A549 (cell line): ENCODE measurements around the gene REC114. TPM values are rescaled to one million over a fixed set of nuclear protein-coding genes. Genes with fewer than 3 reads are reported as not detected.
A peak's percentile ranks its signal among the peaks of the same experiment; 100 is the strongest.
"Not testable (repeated sequence)": the region's sequence is repeated elsewhere in the genome, so short reads cannot be mapped to it uniquely, and the experiment has no call there.

ENCODE experiments used
- ATAC-seq, 2 experiments: fragments of 200-7000 bp in 1 of 2; fragments of >200 bp in 1 of 2; cut with Nextera tagmentation in 1 of 2; cut with Tn5 transposase in 1 of 2; 3 replicates each; pipeline versions ENCODE4 v1.8.0 to v1.9.1; 2018 to 2020; ENCODE audit warnings: mild to moderate bottlenecking in 1 of 2, moderate library complexity in 1 of 2
- CTCF ChIA-PET: fragments of 300-600 bp; sonication (Branson Sonifier 250); formaldehyde crosslinking; extraction: SDS; loops from one replicate; lab custom pipeline; 2021; ENCODE audit warnings: antibody characterized with exemption, inconsistent platforms; lab: Yijun Ruan, JAX
- POLR2A ChIA-PET: fragments of 350-600 bp; formaldehyde crosslinking; extraction: SDS; loops from one replicate; lab custom pipeline; 2021; ENCODE audit warnings: antibody characterized with exemption, inconsistent platforms; lab: Yijun Ruan, JAX
- DNase-seq, 2 experiments: peaks; one replicate each; pipeline versions ENCODE4 v3.0.0 to v3.0.0-alpha.2; 2011 to 2016; ENCODE audit warnings: low read depth in 1 of 2, low spot score in 1 of 2
- FAIRE-seq: peaks from 2 replicates; lab custom pipeline; 2011; peaks lifted over from hg19 to GRCh38; lab: Jason Lieb, UNC
- H3K27ac ChIP-seq, 2 experiments: fragments of >200 bp; sonication (Bioruptor Twin); formaldehyde crosslinking; 3 replicates each; pipeline ENCODE4 v1.5.1; 2016 to 2017
- H3K4me1 ChIP-seq: fragments of >200 bp; sonication (Bioruptor Twin); formaldehyde crosslinking; 3 replicates; pipeline ENCODE4 v1.6.1; 2016
- H3K4me2 ChIP-seq: fragments of >200 bp; sonication (Bioruptor Twin); formaldehyde crosslinking; 3 replicates; pipeline ENCODE4 v1.6.1; 2016
- H3K4me3 ChIP-seq: fragments of >200 bp; sonication (Bioruptor Twin); formaldehyde crosslinking; 3 replicates; pipeline ENCODE4 v1.5.1; 2016
- H3K9me3 ChIP-seq: fragments of >200 bp; sonication (Bioruptor Twin); formaldehyde crosslinking; 3 replicates; pipeline ENCODE4 v1.6.1; 2016
- BHLHE40 ChIP-seq: IDR thresholded peaks from 2 replicates; pipeline ENCODE4 v1.6.1; 2012; ENCODE audit warnings: low read depth, low read length, inconsistent platforms
- CHD4 ChIP-seq: fragments of 200-600 bp; sonication (generic); IDR thresholded peaks from 2 replicates; pipeline ENCODE4 v1.6.1; 2016; ENCODE audit warnings: antibody characterized with exemption, mild to moderate bottlenecking, borderline replicate concordance
- EP300 ChIP-seq, 2 experiments: fragments of >200 bp; sonication (Bioruptor Twin); formaldehyde crosslinking; IDR thresholded peaks; 2 replicates in 1 of 2; 3 replicates in 1 of 2; pipeline ENCODE4 v1.6.1; 2016 to 2017
- ESRRA ChIP-seq: fragments of 150-350 bp; IDR thresholded peaks from 2 replicates; pipeline ENCODE4 v1.6.1; 2014; ENCODE audit warnings: mild to moderate bottlenecking, low read length, borderline replicate concordance
- FOXS1 ChIP-seq: fragments of 250-450 bp; sonication (Bioruptor Pico); IDR thresholded peaks from 2 replicates; pipeline ENCODE4 v1.5.0; 2020; ENCODE audit warnings: mild to moderate bottlenecking, moderate library complexity
- GATA3 ChIP-seq: IDR thresholded peaks from 2 replicates; pipeline ENCODE4 v1.6.1; 2012; ENCODE audit warnings: borderline replicate concordance
- HEYL ChIP-seq: fragments of 250-450 bp; sonication (Bioruptor Pico); IDR thresholded peaks from 2 replicates; pipeline ENCODE4 v1.8.0; 2021; ENCODE audit warnings: mild to moderate bottlenecking, moderate library complexity
- HOXB13 ChIP-seq: fragments of 250-450 bp; sonication (Bioruptor Pico); IDR thresholded peaks from 2 replicates; pipeline ENCODE4 v1.5.0; 2020; ENCODE audit warnings: low read depth, mild to moderate bottlenecking, moderate library complexity
- HOXB5 ChIP-seq: fragments of 250-450 bp; sonication (Bioruptor Pico); IDR thresholded peaks from 2 replicates; pipeline ENCODE4 v1.5.0; 2020; ENCODE audit warnings: mild to moderate bottlenecking, moderate library complexity
- JUN ChIP-seq, 2 experiments: fragments of >200 bp; sonication (Bioruptor Twin); formaldehyde crosslinking; IDR thresholded peaks; 2 replicates in 1 of 2; 3 replicates in 1 of 2; pipeline ENCODE4 v1.6.1; 2016 to 2017
- JUNB ChIP-seq: fragments of >200 bp; sonication (Bioruptor Twin); formaldehyde crosslinking; IDR thresholded peaks from 2 replicates; pipeline ENCODE4 v1.6.1; 2016
- KDM1A ChIP-seq: fragments of 200-600 bp; sonication (generic); IDR thresholded peaks from 2 replicates; pipeline ENCODE4 v1.6.1; 2016; ENCODE audit warnings: low read depth, mild to moderate bottlenecking
- MAFK ChIP-seq: fragments of 450-650 bp; IDR thresholded peaks from 2 replicates; pipeline ENCODE4 v1.6.1; 2014; ENCODE audit not compliant: partially characterized antibody
- MYC ChIP-seq: IDR thresholded peaks from 2 replicates; pipeline ENCODE4 v1.6.1; 2012; ENCODE audit warnings: mild to moderate bottlenecking, inconsistent platforms, low read length, improper control_type of control experiment, borderline replicate concordance
- NFE2L2 ChIP-seq: fragments of 150-350 bp; conservative IDR thresholded peaks from 2 replicates; pipeline ENCODE4 v1.6.1; 2014; ENCODE audit warnings: low read length
- NPAS2 ChIP-seq: fragments of 250-450 bp; sonication (Bioruptor Pico); IDR thresholded peaks from 2 replicates; pipeline ENCODE4 v1.8.0; 2022; ENCODE audit warnings: mild to moderate bottlenecking, moderate library complexity, borderline replicate concordance
- NR3C1 ChIP-seq: fragments of >200 bp; sonication (Bioruptor Twin); formaldehyde crosslinking; IDR thresholded peaks from 3 replicates; pipeline ENCODE4 v1.6.1; 2017
- PHF8 ChIP-seq: fragments of 200-600 bp; sonication (generic); IDR thresholded peaks from 2 replicates; pipeline ENCODE4 v1.6.1; 2016; ENCODE audit warnings: low read depth, mild to moderate bottlenecking, antibody characterized with exemption, moderate library complexity, borderline replicate concordance
- POLR2AphosphoS2 ChIP-seq: conservative IDR thresholded peaks from 2 replicates; pipeline ENCODE4 v1.6.1; 2012; ENCODE audit warnings: low read length, improper control_type of control experiment, inconsistent platforms
- RNF2 ChIP-seq: fragments of 200-600 bp; sonication (generic); IDR thresholded peaks from 2 replicates; pipeline ENCODE4 v1.6.1; 2016; ENCODE audit warnings: low read depth, mild to moderate bottlenecking, antibody characterized with exemption, moderate library complexity, borderline replicate concordance
- SMC3 ChIP-seq: fragments of >200 bp; sonication (Bioruptor Twin); formaldehyde crosslinking; IDR thresholded peaks from 3 replicates; pipeline ENCODE4 v1.6.1; 2018; ENCODE audit warnings: inconsistent platforms
- SREBF2 ChIP-seq: fragments of 450-650 bp; IDR thresholded peaks from 2 replicates; pipeline ENCODE4 v1.6.1; 2014; ENCODE audit warnings: mild to moderate bottlenecking, moderate library complexity
- TP53 ChIP-seq: fragments of 250-450 bp; sonication (Bioruptor Pico); IDR thresholded peaks from 2 replicates; pipeline ENCODE4 v1.5.0; 2021; ENCODE audit warnings: mild to moderate bottlenecking, moderate library complexity
- ZC3H11A ChIP-seq: fragments of 450-650 bp; IDR thresholded peaks from 2 replicates; pipeline ENCODE4 v1.6.1; 2014; ENCODE audit warnings: antibody characterized with exemption, mild to moderate bottlenecking
- ZNF302 ChIP-seq: fragments of 250-450 bp; sonication (Bioruptor Pico); IDR thresholded peaks from 2 replicates; pipeline ENCODE4 v1.9.0; 2021; ENCODE audit warnings: inconsistent platforms, mild to moderate bottlenecking, moderate library complexity
- WGBS: methylation state at CpG from one replicate; pipeline ENCODE4 v1.1.6; 2017; ENCODE audit errors: missing lambda C conversion rate; 5-methylcytosine and 5-hydroxymethylcytosine counted together
- polyA plus RNA-seq, 4 experiments: library from polyadenylated mRNA; depleted of rRNA in 3 of 4; stranded (reverse); fragments of >200 nt; fragmentation: RNase III in 1 of 4; extraction: RNeasy Plus Mini Kit Qiagen cat#74134 plus additional on column Dnase treatment in 1 of 4; gene quantifications; 2 replicates in 3 of 4; 3 replicates in 1 of 4; pipeline ENCODE4 v1.2.3, GENCODE V29; 2011 to 2017
- TF ChIP-seq, protein P1 (sequence below): fragments of >200 bp; sonication (Bioruptor Twin); formaldehyde crosslinking; IDR thresholded peaks from 3 replicates; pipeline ENCODE4 v1.6.1; 2016
- TF ChIP-seq, protein P2 (sequence below): IDR thresholded peaks from 2 replicates; pipeline ENCODE4 v1.6.1; 2012
- TF ChIP-seq, protein P3 (sequence below): fragments of 150-350 bp; IDR thresholded peaks from 2 replicates; pipeline ENCODE4 v1.6.1; 2014; ENCODE audit warnings: low read depth, mild to moderate bottlenecking, low read length
- TF ChIP-seq, protein P4 (sequence below): fragments of >200 bp; sonication (Bioruptor Twin); formaldehyde crosslinking; IDR thresholded peaks from 2 replicates; pipeline ENCODE4 v1.6.1; 2016
- TF ChIP-seq, protein P5 (sequence below): fragments of 250-450 bp; sonication (Bioruptor Pico); IDR thresholded peaks from 2 replicates; pipeline ENCODE4 v1.5.0; 2021; ENCODE audit warnings: mild to moderate bottlenecking, moderate library complexity, borderline replicate concordance

Gene REC114
- polyA plus RNA-seq, 2 of the 4 experiments (the other 2 are of a cell fraction): not detected

DNA sequence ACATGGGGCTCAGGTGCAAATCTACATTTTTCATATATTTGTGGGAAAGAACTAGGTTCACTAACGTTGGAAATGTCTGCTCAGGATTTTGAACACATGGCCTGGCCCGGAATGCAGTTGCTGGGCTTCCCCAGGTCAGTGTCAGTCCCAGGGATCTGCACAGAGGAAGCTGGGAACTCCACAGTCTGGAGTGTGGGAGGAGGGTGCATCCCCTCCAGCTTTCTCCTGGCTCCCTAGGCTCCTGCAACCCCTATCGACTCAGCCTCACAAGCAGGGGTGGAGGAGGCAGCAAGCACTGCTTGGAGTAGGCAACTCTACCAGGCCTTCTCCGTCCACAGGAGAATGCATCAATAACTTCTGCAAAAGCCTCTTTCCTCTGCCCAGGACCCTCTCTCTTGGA lies 44.1 kb upstream of the REC114 start:
- FAIRE-seq (no peak), DNase-seq (no peak), ATAC-seq (no peak)
- Histone ChIP-seq H3K4me2 (no peak overlapping the region), H3K9me3 (no peaks in the 10 kb centered on the region), H3K4me3 (no peak overlapping the region), H3K27ac (no peak overlapping the region), H3K4me1 (no peaks in the 10 kb centered on the region)
- TF ChIP-seq JUNB (no peak), GATA3 (no peak), RNF2 (no peak), NR3C1 (no peak), PHF8 (no peak), SMC3 (no peak), JUN (IDR thresholded peaks at IDR 0.05) (no peak), ZC3H11A (no peak), ZNF302 (CRISPR knock-in tag) (no peak), NFE2L2 (no peak), HOXB5 (CRISPR knock-in tag) (no peak), MAFK (no peak), MYC (no peak), ESRRA (no peak)
- TF ChIP-seq, protein P1, sequence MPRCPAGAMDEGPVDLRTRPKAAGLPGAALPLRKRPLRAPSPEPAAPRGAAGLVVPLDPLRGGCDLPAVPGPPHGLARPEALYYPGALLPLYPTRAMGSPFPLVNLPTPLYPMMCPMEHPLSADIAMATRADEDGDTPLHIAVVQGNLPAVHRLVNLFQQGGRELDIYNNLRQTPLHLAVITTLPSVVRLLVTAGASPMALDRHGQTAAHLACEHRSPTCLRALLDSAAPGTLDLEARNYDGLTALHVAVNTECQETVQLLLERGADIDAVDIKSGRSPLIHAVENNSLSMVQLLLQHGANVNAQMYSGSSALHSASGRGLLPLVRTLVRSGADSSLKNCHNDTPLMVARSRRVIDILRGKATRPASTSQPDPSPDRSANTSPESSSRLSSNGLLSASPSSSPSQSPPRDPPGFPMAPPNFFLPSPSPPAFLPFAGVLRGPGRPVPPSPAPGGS: no peak
- TF ChIP-seq, protein P2, sequence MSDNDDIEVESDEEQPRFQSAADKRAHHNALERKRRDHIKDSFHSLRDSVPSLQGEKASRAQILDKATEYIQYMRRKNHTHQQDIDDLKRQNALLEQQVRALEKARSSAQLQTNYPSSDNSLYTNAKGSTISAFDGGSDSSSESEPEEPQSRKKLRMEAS: no peak
- TF ChIP-seq, protein P3, sequence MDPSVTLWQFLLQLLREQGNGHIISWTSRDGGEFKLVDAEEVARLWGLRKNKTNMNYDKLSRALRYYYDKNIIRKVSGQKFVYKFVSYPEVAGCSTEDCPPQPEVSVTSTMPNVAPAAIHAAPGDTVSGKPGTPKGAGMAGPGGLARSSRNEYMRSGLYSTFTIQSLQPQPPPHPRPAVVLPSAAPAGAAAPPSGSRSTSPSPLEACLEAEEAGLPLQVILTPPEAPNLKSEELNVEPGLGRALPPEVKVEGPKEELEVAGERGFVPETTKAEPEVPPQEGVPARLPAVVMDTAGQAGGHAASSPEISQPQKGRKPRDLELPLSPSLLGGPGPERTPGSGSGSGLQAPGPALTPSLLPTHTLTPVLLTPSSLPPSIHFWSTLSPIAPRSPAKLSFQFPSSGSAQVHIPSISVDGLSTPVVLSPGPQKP: no peak
- TF ChIP-seq, protein P4, sequence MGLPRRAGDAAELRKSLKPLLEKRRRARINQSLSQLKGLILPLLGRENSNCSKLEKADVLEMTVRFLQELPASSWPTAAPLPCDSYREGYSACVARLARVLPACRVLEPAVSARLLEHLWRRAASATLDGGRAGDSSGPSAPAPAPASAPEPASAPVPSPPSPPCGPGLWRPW: no peak
- POLR2A ChIA-PET: no interaction called here
- CTCF ChIA-PET: interaction anchor here (1.0 kb wide), 1 partner anchor 8 kb away, joined by 4 read pairs; no protein-coding TSS in a partner anchor
- 62% methylated on average over 4 of the region's 4 CpGs for WGBS

DNA sequence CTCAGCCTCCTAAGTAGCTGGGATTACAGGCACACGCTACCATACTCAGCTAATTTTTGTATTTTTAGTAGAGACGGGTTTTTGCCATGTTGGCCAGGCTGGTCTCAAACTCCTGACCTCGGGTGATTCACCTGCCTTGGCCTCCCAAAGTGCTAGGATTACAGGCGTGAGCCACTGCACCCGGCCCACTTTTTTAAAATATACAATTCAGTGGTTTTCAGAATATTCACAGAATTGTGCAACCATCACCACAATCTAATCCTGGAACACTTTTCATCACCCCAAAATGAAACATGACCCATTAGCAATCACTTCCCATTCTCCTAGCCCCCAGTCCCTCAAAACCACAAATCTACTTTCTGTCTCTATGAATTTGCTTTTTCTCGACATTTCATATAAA lies 42.7 kb upstream of the REC114 start:
- DNase-seq, H3K4me1 ChIP-seq, H3K9me3 ChIP-seq, FAIRE-seq, H3K4me3 ChIP-seq, POLR2A ChIA-PET, H3K4me2 ChIP-seq, ATAC-seq, H3K27ac ChIP-seq: not testable (repeated sequence)
- WGBS: 50% methylated on average over 6 of the region's 6 CpGs
- CTCF ChIA-PET: interaction anchor here (0.6 kb wide), 1 partner anchor 254 kb away, joined by 5 read pairs; no protein-coding TSS in a partner anchor

DNA sequence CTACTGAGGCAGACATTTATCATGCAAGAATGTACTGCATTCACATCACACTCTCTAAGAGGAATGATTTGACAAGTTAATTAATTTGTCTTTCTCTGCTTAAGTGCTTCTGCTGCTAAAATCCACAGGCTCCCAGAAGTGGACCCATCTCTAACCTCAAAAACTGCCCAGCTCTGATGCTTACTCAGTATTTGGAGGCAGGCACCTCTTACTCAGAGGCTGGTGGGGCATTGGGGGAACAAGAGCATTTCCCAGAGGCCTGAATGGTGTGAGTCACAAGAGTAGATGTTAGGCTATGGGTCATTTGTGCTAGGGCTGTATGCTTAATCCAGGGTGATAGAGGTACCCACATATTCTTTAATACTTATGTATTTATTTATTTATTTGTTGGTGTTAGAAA lies 39.8 kb upstream of the REC114 start:
- DNase-seq (no peak), FAIRE-seq (no peak), ATAC-seq (0 out of 6 replicates have a peak, but pooled peaks of 1 of the 2 experiments have one; percentile 39)
- Histone ChIP-seq H3K4me3 (no peak overlapping the region), H3K27ac (no peak overlapping the region), H3K4me2 (no peak overlapping the region), H3K9me3 (no peaks in the 10 kb centered on the region)
- CTCF ChIA-PET: interaction anchor here (0.8 kb wide), 1 partner anchor 9 kb away, joined by 3 read pairs; no protein-coding TSS in a partner anchor
- POLR2A ChIA-PET: no interaction called here
- no peak for TF ChIP-seq ESRRA
- no peak for TF ChIP-seq PHF8
- no peak for TF ChIP-seq EP300 (IDR thresholded peaks at IDR 0.05)
- TF ChIP-seq, protein P4: no peak
- no peak for TF ChIP-seq CHD4
- TF ChIP-seq NR3C1: no peak
- no peak for TF ChIP-seq HOXB13 (CRISPR knock-in tag)
- TF ChIP-seq NPAS2: no peak
- no peak for TF ChIP-seq ZNF302 (CRISPR knock-in tag)
- TF ChIP-seq, protein P5, sequence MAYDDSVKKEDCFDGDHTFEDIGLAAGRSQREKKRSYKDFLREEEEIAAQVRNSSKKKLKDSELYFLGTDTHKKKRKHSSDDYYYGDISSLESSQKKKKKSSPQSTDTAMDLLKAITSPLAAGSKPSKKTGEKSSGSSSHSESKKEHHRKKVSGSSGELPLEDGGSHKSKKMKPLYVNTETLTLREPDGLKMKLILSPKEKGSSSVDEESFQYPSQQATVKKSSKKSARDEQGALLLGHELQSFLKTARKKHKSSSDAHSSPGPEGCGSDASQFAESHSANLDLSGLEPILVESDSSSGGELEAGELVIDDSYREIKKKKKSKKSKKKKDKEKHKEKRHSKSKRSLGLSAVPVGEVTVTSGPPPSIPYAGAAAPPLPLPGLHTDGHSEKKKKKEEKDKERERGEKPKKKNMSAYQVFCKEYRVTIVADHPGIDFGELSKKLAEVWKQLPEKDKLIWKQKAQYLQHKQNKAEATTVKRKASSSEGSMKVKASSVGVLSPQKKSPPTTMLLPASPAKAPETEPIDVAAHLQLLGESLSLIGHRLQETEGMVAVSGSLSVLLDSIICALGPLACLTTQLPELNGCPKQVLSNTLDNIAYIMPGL (CRISPR knock-in tag): no peak
- no peak for TF ChIP-seq ZC3H11A
- TF ChIP-seq KDM1A: no peak
- TF ChIP-seq FOXS1 (CRISPR knock-in tag): no peak
- TF ChIP-seq SREBF2: no peak
- TF ChIP-seq BHLHE40: no peak
- no peak for TF ChIP-seq POLR2AphosphoS2
- no peak for TF ChIP-seq HEYL (CRISPR knock-in tag)
- no peak for TF ChIP-seq TP53 (CRISPR knock-in tag)
- TF ChIP-seq JUNB: no peak
- TF ChIP-seq, all 56 proteins: peak for 0
- no peaks in the 10 kb centered on the region for H3K4me1 ChIP-seq
